A549 treated with AZD9567 at 1 μM for 4 hours (cell line): ENCODE results near the gene AGFG1. TPM values are rescaled to one million over a fixed set of nuclear protein-coding genes. Genes with fewer than 3 reads are reported as not detected.

ENCODE experiments used
- total RNA-seq: library from RNA; stranded (reverse); fragments of 200-300 nt; extraction: Qiagen RNA extraction; gene quantifications from 5 replicates; pipeline ENCODE4 v1.2.3, GENCODE V29; 2022; ENCODE audit not compliant: insufficient read depth

The AGFG1 gene, protein sequence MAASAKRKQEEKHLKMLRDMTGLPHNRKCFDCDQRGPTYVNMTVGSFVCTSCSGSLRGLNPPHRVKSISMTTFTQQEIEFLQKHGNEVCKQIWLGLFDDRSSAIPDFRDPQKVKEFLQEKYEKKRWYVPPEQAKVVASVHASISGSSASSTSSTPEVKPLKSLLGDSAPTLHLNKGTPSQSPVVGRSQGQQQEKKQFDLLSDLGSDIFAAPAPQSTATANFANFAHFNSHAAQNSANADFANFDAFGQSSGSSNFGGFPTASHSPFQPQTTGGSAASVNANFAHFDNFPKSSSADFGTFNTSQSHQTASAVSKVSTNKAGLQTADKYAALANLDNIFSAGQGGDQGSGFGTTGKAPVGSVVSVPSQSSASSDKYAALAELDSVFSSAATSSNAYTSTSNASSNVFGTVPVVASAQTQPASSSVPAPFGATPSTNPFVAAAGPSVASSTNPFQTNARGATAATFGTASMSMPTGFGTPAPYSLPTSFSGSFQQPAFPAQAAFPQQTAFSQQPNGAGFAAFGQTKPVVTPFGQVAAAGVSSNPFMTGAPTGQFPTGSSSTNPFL
- total RNA-seq = 111 to 145 TPM (median 116 TPM) in 5 replicates

DNA sequence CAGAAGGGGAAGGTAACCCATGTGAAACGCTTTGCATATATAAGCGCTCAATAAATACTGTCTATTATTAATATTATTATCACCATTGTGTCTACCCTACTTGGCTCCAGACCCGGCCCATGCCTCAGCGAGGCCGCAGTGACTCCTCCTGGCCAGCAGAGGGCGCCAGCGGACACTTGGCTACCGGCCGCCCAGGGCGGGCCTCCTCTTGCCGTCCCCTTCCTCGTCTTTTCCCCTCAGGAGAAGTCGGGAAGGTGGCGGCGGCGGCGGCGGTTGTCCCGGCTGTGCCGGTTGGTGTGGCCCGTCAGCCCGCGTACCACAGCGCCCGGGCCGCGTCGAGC lies at the start of gene AGFG1:
Gene AGFG1 (plus strand): TSS at position 233 of the 341 bp plus-strand sequence. CDS start 266 bp downstream, outside the sequence.

DNA sequence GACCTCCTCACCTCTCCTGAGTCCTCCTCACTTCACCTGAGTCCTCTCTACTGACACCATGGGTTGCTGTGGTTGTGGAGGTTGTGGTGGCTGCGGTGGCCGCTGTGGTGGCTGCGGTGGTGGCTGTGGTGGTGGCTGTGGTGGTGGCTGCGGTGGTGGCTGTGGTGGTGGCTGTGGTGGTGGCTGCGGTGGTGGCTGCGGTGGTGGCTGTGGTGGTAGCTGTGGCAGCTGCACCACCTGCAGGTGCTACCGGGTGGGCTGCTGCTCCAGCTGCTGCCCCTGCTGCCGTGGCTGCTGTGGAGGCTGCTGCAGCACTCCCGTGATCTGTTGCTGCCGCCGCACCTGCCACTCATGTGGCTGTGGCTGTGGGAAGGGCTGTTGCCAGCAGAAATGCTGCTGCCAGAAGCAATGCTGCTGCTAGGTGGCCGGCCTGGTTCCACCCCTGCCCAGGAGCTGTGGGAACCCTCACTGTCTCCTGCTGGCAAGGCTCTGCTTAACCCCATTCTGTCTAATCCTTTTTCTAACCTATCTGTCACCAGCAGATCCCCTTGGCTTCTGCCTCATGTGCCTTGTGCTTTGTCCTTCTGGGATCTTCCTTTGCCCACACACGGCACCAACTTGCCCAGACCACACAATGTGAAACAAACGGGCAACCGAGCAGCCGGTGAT lies 127.0 kb downstream of the AGFG1 start, which contains the start of gene SCYGR2:
Gene SCYGR2 (plus strand): TSS at position 59 of the 669 bp plus-strand sequence. CDS start 0 bp downstream, at position 59.

Other genes with a start within 250 kb of the AGFG1 start
- gene MFF, start 146.9 kb upstream of the AGFG1 start, total RNA-seq = 97.1 to 122 TPM (median 99.8 TPM) in 5 replicates
- gene TM4SF20, start 92.8 kb upstream of the AGFG1 start, total RNA-seq = 5.8 to 11.8 TPM (median 8.4 TPM) in 5 replicates
- gene SCYGR1, start 84.2 kb upstream of the AGFG1 start, total RNA-seq = not detected in 5 replicates
- gene SCYGR2, start 126.7 kb downstream of the AGFG1 start, total RNA-seq = not detected in 5 replicates
- gene SCYGR3, start 142.7 kb downstream of the AGFG1 start, total RNA-seq = not detected in 5 replicates
- gene SCYGR4, start 145.3 kb downstream of the AGFG1 start, total RNA-seq = not detected in 5 replicates
- gene SCYGR5, start 194.6 kb downstream of the AGFG1 start, total RNA-seq = not detected in 5 replicates
- 2.6 to 4.0 TPM (median 2.9 TPM) in 5 replicates for gene SLC19A3, start 245.9 kb downstream of the AGFG1 start, total RNA-seq